ENCODE results near the gene TRIM67.
"Not testable (repeated sequence)": the region's sequence is repeated elsewhere in the genome, so short reads cannot be mapped to it uniquely, and the experiment has no call there.

Gene TRIM67

GRCh38 chr1:231130544-231130943 lies 31.3 kb upstream of the TRIM67 start:
- H2AFZ ChIP-seq (ENCODE audit: low read length), result no peak overlapping the region
- no peaks in the 10 kb centered on the region for H4K20me1 ChIP-seq (ENCODE audit: insufficient read depth, low read length)
- H3K36me3 ChIP-seq (replicated peaks; ENCODE audit: insufficient read depth, low read length), result no peaks in the 10 kb centered on the region
- no peak overlapping the region for H3K4me3 ChIP-seq (ENCODE audit: low read length)
- H3K9ac ChIP-seq (ENCODE audit: low read length), result no peak overlapping the region
- H3K27ac ChIP-seq (ENCODE audit: low read length), result no peak overlapping the region
- DNase-seq, result no peak
- no peaks in the 10 kb centered on the region for H3K9me3 ChIP-seq (replicated peaks; ENCODE audit: insufficient read depth, low read length)
- H3F3A ChIP-seq (ENCODE audit: insufficient read depth, low read length), result no peaks in the 10 kb centered on the region
- TF ChIP-seq EZH2 (optimal IDR thresholded peaks at IDR 0.05; ENCODE audit: low read depth, low read length) (no peak), EZH2phosphoT487 (IDR thresholded peaks at IDR 0.05; ENCODE audit: low read length) (no peak), CTCF (IDR thresholded peaks at IDR 0.05; ENCODE audit: low read length) (no peak)
- no peaks in the 10 kb centered on the region for H3K4me1 ChIP-seq (ENCODE audit: low read length)
- H3K79me2 ChIP-seq (ENCODE audit: low read length), result no peaks in the 10 kb centered on the region
- H3K4me2 ChIP-seq (ENCODE audit: low read depth, low read length), result no peak overlapping the region
- no peaks in the 10 kb centered on the region for H3K9me2 ChIP-seq (replicated peaks; ENCODE audit: insufficient read depth, low read length)
- no peaks in the 10 kb centered on the region for H3K27me3 ChIP-seq (replicated peaks; ENCODE audit: insufficient read depth, low read length)

GRCh38 chr1:231132591-231132990 lies 29.3 kb upstream of the TRIM67 start:
- H3K9ac ChIP-seq (ENCODE audit: low read length); DNase-seq; H3K27ac ChIP-seq (ENCODE audit: low read length); H3K4me1 ChIP-seq (ENCODE audit: low read length); H3K79me2 ChIP-seq (ENCODE audit: low read length); H3K9me2 ChIP-seq (replicated peaks; ENCODE audit: insufficient read depth, low read length); H3K36me3 ChIP-seq (replicated peaks; ENCODE audit: insufficient read depth, low read length); H3K27me3 ChIP-seq (replicated peaks; ENCODE audit: insufficient read depth, low read length); H3K4me3 ChIP-seq (ENCODE audit: low read length); H4K20me1 ChIP-seq (ENCODE audit: insufficient read depth, low read length); H3K9me3 ChIP-seq (replicated peaks; ENCODE audit: insufficient read depth, low read length); H2AFZ ChIP-seq (ENCODE audit: low read length); H3F3A ChIP-seq (ENCODE audit: insufficient read depth, low read length); H3K4me2 ChIP-seq (ENCODE audit: low read depth, low read length): not testable (repeated sequence)

DNA sequence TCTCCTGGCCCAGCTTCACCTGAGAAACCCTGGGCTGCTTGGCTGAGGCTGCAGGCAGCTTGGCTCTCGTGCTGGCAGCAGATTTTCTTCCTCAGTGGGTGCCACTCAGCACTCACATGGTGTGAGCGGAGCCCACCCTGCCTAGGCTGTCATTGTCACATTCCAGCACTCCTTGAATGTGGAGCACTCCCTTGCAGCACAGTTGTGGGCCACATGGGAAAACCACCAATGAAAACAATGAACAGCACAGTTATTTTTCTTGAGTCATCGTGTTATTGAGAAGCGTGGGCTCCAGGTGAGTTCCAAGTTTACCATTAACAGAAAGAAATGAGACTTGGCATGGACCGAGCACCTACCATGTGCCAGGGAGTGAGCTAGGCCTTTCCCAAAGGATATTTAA lies 27.2 kb upstream of the TRIM67 start:
- Histone ChIP-seq H4K20me1 (ENCODE audit: insufficient read depth, low read length) (no peaks in the 10 kb centered on the region), H3K36me3 (replicated peaks; ENCODE audit: insufficient read depth, low read length) (no peaks in the 10 kb centered on the region), H3K9ac (ENCODE audit: low read length) (no peak overlapping the region), H2AFZ (ENCODE audit: low read length) (no peak overlapping the region), H3K4me3 (ENCODE audit: low read length) (no peak overlapping the region), H3F3A (ENCODE audit: insufficient read depth, low read length) (no peaks in the 10 kb centered on the region), H3K9me2 (replicated peaks; ENCODE audit: insufficient read depth, low read length) (no peaks in the 10 kb centered on the region), H3K9me3 (replicated peaks; ENCODE audit: insufficient read depth, low read length) (no peaks in the 10 kb centered on the region), H3K4me1 (ENCODE audit: low read length) (peaks cover 8% of the 10 kb centered on the region), H3K27me3 (replicated peaks; ENCODE audit: insufficient read depth, low read length) (no peaks in the 10 kb centered on the region), H3K4me2 (ENCODE audit: low read depth, low read length) (no peak overlapping the region), H3K79me2 (ENCODE audit: low read length) (no peaks in the 10 kb centered on the region), H3K27ac (ENCODE audit: low read length) (no peak overlapping the region)
- TF ChIP-seq EZH2phosphoT487 (IDR thresholded peaks at IDR 0.05; ENCODE audit: low read length) (no peak), CTCF (IDR thresholded peaks at IDR 0.05; ENCODE audit: low read length) (no peak), EZH2 (optimal IDR thresholded peaks at IDR 0.05; ENCODE audit: low read depth, low read length) (no peak)
- no peak for DNase-seq

- H3K9me2 ChIP-seq (replicated peaks; ENCODE audit: insufficient read depth, low read length), result no peaks in the 10 kb centered on the region
- no peak overlapping the region for H3K4me3 ChIP-seq (ENCODE audit: low read length)
- no peaks in the 10 kb centered on the region for H3F3A ChIP-seq (ENCODE audit: insufficient read depth, low read length)
- no peak overlapping the region for H3K9ac ChIP-seq (ENCODE audit: low read length)
- H3K36me3 ChIP-seq (replicated peaks; ENCODE audit: insufficient read depth, low read length), result no peaks in the 10 kb centered on the region
- no peaks in the 10 kb centered on the region for H3K27me3 ChIP-seq (replicated peaks; ENCODE audit: insufficient read depth, low read length)
- no peak for DNase-seq
- TF ChIP-seq EZH2 (optimal IDR thresholded peaks at IDR 0.05; ENCODE audit: low read depth, low read length), result no peak
- no peak for TF ChIP-seq EZH2phosphoT487 (IDR thresholded peaks at IDR 0.05; ENCODE audit: low read length)
- TF ChIP-seq CTCF (IDR thresholded peaks at IDR 0.05; ENCODE audit: low read length), result no peak
- H4K20me1 ChIP-seq (ENCODE audit: insufficient read depth, low read length), result no peaks in the 10 kb centered on the region
- no peak overlapping the region for H2AFZ ChIP-seq (ENCODE audit: low read length)
- H3K9me3 ChIP-seq (replicated peaks; ENCODE audit: insufficient read depth, low read length), result no peaks in the 10 kb centered on the region
- no peak overlapping the region for H3K4me2 ChIP-seq (ENCODE audit: low read depth, low read length)
- no peaks in the 10 kb centered on the region for H3K79me2 ChIP-seq (ENCODE audit: low read length)
- H3K4me1 ChIP-seq (ENCODE audit: low read length), result peaks cover 8% of the 10 kb centered on the region
- H3K27ac ChIP-seq (ENCODE audit: low read length), result no peak overlapping the region
These were observed 23.6 kb upstream of the TRIM67 start for GRCh38 chr1:231138236-231138635.
